DMS 273 (cell line): ENCODE data around the gene C3orf20.

Source experiments
- DNase-seq: peaks from one replicate; lab custom pipeline; 2025; ENCODE audit not compliant: unreplicated experiment; lab: John Stamatoyannopoulos, UW

Gene C3orf20

DNA sequence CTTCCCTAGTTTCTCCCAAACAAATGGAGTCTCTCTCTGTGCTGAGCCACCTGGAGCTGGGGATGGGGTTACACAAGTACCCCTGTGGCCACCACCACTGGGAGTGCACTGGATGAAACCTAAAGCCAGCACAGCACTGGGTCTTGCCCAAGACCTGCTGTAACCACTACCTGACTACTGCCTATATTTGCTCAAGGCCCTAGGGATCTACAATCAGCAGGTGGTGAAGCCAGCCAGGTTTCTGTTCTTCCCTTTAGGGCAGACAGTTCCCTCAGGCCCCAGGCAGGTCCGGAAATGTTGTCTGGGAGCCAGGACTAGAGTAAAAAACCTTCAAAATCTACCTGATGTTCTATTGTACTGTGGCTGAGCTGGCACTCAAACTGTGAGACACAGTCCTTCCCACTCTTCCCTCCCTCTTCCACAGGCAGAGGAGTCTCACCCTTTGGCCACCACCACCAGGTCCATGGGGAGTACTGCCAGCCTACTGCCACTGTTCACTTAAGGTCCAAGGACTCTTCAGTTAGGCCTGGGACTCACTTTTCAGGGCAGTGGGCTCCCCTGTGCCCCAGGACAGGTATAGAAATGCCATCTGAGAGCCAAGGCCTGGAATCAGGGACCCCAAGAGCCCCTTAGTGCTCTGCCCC is 23.8 kb downstream of the C3orf20 start:
- DNase-seq, result no peak

DNA sequence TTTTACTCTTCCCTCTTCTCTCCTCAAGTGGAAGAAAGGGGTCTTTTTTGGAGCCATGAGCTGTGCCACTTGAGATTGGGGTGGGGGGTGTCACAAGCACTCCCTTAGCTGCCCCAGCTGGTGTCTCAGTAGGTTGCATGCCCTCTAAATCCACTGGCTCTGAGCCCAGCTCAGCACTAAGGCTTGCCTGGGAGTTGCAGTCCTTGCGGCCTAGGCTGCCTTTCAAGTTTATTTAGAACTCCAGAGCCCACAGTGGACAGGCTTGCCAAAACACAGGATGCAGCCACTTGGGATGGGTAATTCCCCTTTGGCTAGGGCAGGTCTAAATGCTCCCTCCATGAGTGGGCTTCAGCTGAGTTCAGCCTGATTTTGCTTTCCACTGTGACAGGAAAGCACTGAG is 24.7 kb downstream of the C3orf20 start:
- DNase-seq, result peak; percentile 24

DNA sequence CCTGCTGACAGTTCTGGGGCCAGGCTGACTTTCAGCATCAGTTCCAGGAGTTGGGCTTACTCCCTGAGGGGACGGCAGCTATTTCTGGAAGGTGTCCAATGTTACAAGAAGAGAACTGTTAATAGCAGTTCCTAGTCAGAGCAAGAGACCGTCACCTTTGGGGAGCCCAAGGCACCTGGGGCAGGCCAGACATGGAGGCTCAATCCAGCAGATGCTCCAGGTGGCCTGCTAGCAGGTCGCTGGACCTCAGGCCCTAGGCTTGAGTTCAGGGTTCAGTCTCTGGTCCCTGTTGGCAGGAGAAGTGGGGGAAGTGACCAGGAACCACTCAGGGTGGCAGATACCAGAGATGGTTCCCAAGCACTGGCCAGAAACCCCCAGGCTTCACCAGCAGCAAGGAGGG is 25.9 kb downstream of the C3orf20 start:
- DNase-seq, result no peak

DNA sequence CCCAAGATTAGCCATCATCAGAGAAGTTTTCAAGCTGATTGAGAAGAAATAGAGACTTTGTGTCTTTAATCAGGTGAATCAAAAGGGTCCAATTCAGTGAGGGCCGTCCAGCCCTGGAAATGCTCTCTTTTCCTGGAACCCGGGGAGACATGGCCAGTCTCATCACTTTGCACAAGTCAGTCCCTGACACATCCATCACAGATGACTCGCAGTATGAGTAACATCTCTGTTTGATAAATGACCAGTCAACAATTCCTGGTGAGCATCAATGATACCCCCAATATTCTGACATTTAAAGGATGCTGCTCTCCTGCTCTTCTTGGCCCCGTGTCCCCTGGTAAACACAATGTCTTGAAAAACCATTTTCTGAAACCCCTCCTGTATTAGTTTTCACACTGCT is 26.7 kb downstream of the C3orf20 start:
- no peak for DNase-seq

DNA sequence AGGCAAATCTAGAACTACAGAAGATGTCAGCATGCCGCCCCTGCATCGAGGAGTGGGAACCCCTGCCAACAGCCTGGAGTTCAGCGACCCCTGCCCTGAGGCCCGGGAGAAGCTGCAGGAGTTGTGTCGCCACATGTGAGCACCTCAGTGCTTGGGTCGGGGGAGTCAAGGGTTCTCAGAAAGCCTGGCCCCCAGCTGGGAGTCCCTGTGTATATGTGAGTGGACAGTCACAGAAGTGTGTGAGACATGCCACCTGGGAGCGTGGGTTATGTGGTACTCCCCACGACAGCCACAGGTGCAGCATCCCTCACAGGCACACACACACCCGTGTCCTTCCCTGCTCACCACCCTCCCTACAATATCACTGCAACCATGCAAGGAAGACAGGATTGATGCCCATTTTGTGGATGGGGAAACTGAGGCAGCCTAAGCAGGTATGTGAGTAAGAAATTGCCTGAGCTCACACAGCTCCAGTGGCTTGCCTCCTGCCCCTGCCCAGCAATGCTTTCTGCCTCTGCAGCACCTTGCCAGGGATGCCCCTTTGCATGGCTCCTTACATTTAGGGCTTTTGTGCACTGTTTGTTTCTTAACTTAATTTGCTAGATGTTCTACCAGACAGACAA is 28.3 kb downstream of the C3orf20 start:
- no peak for DNase-seq

DNA sequence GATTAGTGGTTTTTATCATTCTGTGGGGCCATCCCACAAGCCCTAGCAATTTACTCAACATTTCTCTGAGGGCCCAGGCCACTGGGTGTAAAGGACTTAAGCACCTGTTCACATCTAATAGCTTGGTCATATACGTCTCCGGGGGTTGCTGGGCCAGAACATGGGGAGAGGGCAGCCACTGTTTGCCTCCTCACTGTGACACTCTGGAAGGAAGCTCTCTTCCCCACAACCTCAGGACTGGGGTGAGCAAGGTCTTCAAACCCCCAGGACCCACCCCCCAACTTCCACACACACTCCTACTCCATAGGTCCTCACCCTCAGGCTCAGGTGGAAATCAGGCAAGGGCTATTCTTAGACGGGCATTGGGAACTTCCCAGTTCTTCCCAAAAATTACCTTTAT is 28.9 kb downstream of the C3orf20 start:
- no peak for DNase-seq

DNA sequence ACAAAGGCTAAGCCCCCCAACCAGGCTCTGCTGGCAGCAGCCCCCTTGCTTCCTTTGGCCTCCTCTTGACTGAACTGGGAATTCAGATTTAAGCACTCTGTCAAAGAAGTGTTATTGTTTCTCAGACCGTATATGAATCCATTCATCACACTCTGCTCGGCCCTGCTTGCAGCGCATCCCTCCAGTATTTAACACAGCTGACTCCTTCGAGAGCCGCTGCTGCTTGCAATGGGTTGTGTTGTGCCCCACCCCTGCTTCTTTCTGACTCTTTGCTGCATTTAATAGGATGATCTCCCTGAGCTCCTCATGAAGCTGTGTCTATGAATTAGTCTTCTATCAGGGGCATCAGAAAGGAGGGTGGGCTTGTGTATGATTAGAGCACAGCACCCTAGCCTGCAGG is 31.2 kb downstream of the C3orf20 start:
- no peak for DNase-seq

DNA sequence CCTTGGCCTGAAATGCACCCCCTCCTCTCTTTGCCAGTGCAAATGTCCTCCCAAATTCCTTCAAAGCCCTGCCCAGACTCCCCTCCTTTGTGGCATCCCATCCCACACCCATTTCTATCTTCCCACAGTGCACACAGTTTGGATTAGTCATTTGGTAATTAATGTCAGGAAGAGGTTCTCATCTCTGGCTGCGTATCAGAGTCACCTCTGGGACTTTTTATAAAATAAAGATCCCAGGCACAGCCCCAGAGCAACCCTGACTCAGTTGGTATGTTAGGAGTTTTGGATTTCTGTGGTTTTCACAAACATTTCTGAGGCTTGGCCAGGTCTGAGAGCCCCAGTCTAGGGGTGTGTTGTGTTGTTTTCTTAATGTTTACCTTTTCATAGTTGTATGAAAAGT is 41.6 kb downstream of the C3orf20 start:
- DNase-seq, result no peak

DNA sequence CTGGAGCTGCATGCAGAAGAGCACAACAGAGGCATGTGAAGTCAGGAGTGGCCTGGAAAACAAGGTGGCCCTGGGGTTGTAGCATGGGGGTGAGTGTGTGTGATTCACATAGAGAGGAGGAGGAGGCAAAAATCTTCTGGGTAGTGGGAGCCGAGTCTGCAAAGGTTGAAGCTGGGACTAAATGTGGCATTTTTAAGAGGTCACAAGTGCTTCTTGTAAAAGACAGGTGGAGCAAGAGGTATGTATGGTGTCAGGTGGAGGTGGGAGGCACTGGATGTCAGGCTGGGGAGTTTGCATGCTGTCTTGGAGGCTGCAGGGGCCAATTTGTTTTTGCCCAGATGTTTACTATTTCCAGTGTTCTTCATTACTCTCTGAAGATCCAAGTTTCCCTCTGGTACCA is 42.4 kb downstream of the C3orf20 start:
- DNase-seq, result no peak

DNA sequence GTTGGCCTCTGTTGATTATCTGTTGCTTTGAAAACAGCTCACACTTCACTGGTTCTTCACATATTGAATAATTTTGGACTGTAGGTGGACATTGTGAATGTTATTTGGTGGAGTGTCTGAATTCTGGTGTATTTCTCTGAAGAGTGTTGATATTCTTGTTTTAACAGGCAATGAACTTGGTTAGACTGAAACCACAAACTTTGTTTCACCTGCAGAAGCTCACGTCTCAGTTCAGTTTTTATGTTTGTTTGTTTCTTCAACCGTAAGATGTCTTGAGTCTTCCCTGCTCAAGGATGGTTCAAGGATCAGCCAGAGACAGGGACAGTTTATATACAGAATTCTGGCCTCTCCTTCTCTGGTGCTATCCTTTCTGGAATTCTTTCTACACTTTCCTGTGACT is 43.6 kb downstream of the C3orf20 start:
- no peak for DNase-seq

DNA sequence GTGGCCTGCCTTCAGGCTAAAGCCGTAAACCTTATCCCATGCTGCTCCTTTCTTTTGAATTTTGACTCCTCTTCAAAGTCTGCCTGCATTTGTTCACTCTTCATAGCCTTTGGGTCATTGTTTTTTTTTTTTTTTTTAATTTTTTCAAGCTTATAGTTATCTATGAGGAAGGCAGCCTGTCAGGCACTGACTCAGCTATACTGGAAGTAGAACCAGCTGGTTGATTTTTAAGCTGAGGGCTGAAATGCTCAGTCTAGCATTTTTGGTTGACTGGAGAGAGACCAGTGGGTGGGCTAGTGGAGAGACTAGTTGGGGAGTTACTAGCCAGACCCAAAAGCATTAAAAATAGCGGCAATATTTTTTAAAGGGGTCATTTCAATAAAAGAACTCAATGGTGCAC is 44.1 kb downstream of the C3orf20 start:
- no peak for DNase-seq

DNA sequence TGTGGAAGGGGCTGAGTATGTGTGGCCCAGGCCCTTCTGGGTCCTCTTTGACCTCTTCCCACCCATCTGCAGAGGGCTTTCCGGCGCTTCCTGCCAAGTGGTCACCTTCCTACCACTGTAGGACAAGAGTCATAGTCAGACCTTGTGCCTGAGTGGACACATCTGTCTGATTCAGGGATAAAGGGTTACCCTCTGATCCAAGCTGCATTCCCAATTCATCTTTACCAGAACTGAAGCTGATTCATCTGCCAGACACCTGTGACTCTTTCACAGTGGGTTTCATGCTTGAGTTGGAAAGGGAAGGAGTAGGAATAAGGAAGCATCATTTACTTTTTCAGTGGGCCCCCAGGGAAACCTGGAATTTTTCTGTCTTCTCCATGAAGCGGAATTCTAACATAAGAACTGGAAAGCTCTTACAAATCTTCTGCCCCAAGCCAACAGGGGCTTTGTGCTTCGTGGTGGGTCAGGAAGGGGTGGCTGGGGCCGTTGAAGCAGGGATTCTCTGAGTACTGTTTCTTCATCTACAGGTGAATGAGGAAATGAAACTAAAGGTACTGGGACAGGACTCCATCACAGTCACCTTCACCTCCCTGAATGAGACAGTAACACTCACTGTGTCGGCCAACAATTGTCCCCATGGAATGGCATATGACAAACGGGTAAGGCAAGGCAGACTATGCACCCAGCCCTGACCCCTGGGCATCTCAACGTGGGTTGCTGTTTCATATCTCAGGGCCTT is 46.4 kb downstream of the C3orf20 start:
- DNase-seq, result no peak

DNA sequence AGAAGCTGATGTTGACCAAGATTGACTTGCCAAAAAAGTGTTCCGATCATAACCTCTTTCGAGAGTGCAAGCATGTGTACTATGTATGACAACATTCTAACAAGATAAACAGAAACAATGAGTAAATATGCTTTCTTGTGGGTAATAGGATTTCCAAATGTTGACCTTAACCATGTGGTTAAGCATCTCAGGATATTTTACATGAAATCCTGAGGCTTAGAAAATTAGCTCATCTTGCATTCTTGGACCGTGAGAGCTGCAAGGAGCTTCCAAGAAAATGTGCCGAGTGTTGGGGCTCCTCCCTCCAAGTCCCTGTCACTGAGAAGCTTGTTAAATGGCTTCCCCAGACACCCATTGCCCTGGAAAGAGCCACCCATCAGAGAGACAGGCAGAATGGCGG is 50.1 kb downstream of the C3orf20 start:
- no peak for DNase-seq

DNA sequence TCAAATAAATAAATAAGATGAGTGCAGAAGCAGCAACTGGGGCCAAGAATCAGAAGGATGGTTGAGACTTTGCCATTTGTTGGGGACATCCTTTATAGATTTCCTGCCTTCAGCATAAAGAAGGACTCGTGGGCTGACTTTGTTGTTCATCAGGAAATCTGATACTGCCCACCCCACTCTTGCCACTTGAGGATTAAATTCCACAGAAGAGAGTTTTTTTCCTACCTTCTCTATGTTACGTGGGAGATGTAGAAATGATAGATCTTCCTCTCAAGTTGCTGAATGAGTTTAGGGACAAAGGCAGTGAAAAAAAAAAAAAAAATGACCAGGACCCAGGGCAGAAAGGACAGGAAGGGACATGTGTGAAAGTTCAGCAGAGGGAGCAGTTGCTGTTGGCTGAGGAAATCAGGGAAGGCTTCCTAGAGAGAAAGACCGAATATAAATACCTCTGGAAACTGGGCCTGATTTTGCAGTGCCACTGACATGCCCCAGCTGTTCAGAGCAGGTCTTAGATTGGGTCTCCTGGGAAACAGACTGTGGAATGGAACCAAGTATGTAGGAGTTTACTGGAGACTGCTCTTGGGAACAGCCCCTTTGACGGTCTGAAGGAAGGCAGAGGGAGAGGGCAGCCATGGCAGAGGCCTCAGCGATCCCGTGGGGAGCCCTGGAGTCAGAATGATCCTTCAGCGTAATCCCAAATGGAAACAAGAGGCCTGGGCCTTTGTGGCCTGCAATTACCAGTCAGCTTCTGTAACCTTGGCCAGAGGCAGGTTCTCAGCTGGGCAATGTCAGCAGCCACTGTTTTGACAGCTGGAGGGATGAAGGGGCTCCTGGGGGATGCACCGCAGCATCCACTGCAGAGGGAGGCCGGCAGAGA is 50.9 kb downstream of the C3orf20 start:
- DNase-seq, result peak; percentile 7

DNA sequence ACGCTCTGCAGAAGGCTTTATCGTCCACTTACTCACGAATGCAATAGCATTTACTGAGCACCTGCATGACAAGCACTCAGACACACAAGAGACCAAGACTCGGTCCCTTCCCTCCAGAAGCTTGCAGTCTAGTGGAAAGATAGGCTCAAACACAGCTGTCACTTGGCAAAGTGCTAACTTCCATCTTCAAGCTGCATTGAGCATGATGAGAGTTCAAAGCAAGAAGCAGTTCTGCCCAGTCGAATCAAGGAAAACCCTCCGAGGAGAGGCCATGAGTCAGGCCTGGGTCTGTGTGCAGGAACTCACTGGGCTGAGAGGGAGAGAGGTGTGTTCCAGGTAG is 51.5 kb downstream of the C3orf20 start:
- DNase-seq, result no peak

DNA sequence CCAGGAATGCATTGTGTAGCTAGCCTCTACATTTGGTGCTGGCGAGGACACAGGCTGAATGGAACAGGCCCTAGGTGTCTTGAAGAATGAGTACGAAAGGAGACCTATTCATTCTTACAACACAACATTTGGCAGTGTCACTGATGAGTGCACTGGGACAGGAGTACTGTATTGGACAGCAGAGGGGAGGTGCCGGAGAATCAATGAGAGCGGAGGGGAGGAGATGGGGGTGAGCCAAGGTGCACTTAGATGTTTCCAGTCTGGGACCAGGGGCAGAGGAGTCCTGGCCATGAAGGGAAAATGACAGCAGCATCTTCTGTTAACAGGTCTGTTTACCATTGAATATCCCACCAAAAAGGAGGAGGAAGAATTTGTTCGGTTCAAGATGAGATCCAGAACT is 53.2 kb downstream of the C3orf20 start:
- DNase-seq, result no peak

DNA sequence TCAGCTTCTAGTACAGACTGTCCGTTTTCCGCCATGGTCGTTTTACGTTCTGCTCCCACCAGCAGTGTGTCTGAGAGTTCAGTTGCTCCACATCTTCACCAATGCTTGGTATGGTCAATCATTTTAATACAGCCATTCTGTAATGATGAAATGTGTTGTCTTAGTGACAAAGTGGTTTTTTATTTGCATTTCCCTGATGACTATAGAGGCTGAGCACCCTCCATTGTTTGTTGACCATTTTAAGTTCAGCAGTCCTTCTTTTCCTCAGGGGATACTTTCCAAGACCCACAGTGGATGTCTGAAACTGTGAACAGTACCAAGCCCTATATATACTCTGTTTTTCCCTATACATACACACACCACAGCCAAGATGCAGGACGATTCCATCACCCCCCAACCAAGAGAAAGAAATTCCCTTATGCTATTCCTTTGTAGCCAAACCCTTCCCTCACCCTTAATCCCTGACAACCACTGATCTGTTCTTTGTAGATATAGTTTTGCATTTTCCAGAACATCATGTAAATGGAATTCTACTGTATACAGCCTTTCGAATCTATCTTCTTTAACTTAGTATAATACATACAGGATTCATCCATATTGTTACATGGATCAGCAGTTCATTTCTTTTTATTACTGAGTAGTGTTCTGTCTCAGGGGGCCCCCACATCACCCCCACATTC is 55.9 kb downstream of the C3orf20 start:
- no peak for DNase-seq

DNA sequence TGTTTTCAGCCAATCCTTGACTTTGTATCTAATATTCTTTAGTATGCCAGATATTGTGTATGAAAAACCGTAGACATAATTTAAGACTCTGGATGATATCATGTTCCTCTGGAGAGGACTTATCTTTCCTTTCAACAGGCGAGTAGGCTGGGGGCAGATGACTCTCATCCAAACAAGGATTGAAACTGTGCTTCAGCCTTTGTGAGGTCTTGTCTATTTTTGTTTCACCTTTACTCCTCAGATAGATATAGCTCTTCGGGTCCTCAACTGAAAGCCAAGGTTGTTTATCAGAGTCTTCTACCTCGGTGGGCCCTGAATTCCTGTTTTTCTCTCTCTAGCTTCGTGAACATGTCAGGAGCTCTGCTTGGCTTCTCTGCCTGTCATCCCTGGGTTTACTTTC is 66.0 kb downstream of the C3orf20 start:
- DNase-seq, result no peak

DNA sequence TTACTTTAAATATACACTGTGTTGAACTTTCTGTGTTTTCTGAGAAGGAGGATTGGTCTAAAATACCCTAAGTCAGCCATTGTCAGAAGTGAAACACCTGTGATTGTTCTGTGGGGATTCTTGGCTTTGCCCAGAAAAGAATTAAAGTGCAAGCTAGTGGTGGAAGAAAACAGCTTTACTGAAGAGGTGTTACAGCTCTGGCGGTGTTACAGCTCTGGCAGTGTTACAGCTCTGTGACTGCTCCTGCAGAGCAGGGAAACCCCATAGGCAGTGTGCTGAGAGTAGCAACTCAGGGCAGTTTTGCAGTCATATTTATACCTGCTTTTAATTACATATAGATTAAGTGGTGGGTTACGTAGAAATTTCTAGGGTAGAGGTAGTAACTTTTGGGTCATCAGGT is 66.6 kb downstream of the C3orf20 start:
- DNase-seq, result no peak

DNA sequence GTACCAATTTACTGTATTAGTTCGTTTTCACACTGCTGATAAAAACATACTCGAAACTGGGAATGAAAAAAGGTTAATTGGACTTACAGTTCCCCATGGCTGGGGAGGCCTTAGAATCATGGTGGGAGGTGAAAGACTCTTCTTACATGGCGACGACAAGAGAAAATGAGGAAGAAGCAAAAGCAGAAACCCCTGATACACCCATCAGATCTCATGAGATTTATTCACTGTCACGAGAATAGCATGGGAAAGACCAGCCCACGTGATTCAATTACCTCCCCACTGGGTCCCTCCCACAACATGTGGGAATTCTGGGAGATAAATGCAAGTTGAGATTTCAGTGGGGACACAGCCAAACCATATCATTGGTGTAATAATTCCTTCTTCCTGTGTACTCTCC is 69.6 kb downstream of the C3orf20 start:
- no peak for DNase-seq

DNA sequence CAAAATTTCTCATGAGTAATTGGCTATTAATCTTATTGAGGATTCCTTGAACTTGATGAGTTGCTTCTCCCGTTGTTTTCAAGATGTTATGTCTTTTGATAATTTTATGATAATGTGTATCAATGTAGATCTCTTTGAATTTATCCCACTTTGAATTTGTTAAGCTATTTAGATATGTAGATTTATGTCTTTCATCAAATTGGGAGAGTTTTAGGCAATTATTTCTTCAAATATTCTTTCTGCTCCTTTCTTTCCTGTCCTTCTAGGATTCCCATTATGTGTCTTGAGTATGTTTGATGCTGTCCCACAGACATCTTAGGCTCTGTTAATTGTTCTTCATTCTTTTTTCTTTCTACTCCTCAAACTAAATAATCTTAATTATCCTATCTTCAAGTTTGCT is 75.7 kb downstream of the C3orf20 start:
- DNase-seq, result no peak
